Measurements from ENCODE around the gene RAB3GAP2.
"Not testable (repeated sequence)": the region's sequence is repeated elsewhere in the genome, so short reads cannot be mapped to it uniquely, and the experiment has no call there.

DNA sequence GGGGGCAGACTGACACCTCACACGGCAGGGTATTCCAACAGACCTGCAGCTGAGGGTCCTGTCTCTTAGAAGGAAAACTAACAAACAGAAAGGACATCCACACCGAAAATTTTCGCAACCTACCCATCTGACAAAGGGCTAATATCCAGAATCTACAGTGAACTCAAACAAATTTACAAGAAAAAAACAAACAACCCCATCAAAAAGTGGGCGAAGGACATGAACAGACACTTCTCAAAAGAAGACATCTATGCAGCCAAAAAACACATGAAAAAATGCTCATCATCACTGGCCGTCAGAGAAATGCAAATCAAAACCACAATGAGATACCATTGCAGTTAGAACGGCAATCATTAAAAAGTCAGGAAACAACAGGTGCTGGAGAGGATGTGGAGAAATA is 26.4 kb downstream of the RAB3GAP2 start:
- TF ChIP-seq, protein P1, sequence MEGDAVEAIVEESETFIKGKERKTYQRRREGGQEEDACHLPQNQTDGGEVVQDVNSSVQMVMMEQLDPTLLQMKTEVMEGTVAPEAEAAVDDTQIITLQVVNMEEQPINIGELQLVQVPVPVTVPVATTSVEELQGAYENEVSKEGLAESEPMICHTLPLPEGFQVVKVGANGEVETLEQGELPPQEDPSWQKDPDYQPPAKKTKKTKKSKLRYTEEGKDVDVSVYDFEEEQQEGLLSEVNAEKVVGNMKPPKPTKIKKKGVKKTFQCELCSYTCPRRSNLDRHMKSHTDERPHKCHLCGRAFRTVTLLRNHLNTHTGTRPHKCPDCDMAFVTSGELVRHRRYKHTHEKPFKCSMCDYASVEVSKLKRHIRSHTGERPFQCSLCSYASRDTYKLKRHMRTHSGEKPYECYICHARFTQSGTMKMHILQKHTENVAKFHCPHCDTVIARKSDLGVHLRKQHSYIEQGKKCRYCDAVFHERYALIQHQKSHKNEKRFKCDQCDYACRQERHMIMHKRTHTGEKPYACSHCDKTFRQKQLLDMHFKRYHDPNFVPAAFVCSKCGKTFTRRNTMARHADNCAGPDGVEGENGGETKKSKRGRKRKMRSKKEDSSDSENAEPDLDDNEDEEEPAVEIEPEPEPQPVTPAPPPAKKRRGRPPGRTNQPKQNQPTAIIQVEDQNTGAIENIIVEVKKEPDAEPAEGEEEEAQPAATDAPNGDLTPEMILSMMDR (IDR thresholded peaks at IDR 0.05), result not testable (repeated sequence)
- not testable (repeated sequence) for TF ChIP-seq POLR2A (IDR thresholded peaks at IDR 0.05)
